Endometrial microvascular endothelial cells (primary cell): Measurements from ENCODE around the gene TIPARP. TPM values are rescaled to one million over a fixed set of nuclear protein-coding genes. Genes with fewer than 3 reads are reported as not detected.

ENCODE experiments used
- in situ Hi-C: cut with HindIII; loops from 2 replicates; pipeline ENCODE4 v1.10.0; 2017; ENCODE audit warnings: low sequenced_read_pairs, low pct_unique_long_range_greater_than_20kb; ENCODE audit errors: inconsistent ontology term
- total RNA-seq: library from RNA; depleted of rRNA; stranded (reverse); fragments of >200 nt; gene quantifications from one replicate; pipeline ENCODE4 v1.2.3, GENCODE V29; 2015; ENCODE audit errors: inconsistent ontology term

TIPARP gene
- total RNA-seq, 1 donor from 2014 or later = 80.0 TPM

GRCh38 chr3:156673732-156674045 is 701 bp upstream of the TIPARP start:
- in situ Hi-C loops = no loop called here

GRCh38 chr3:156674911-156675829 is 780 bp downstream of the TIPARP start:
- in situ Hi-C loops = no loop called here

- in situ Hi-C loops = no loop called here
Observed at GRCh38 chr3:156675830-156676767, 1.7 kb downstream of the TIPARP start.

- in situ Hi-C loops = no loop called here
Observed at GRCh38 chr3:156676768-156677479, 2.5 kb downstream of the TIPARP start.

- in situ Hi-C loops = no loop called here
Observed at GRCh38 chr3:156677536-156677935, 3.1 kb downstream of the TIPARP start.

GRCh38 chr3:156678197-156678596 is 3.8 kb downstream of the TIPARP start:
- in situ Hi-C loops = no loop called here

GRCh38 chr3:156680243-156680914 is 6.0 kb downstream of the TIPARP start:
- in situ Hi-C loops = no loop called here

GRCh38 chr3:156681002-156681401 is 6.6 kb downstream of the TIPARP start:
- in situ Hi-C loops = no loop called here

GRCh38 chr3:156682501-156682900 is 8.1 kb downstream of the TIPARP start:
- in situ Hi-C loops = no loop called here

GRCh38 chr3:156682963-156683362 is 8.6 kb downstream of the TIPARP start:
- in situ Hi-C loops = no loop called here

- in situ Hi-C loops = no loop called here
Observed at GRCh38 chr3:156685198-156685597, 10.8 kb downstream of the TIPARP start.

- in situ Hi-C loops = no loop called here
Observed at GRCh38 chr3:156685752-156686151, 11.4 kb downstream of the TIPARP start.

- in situ Hi-C loops = no loop called here
Observed at GRCh38 chr3:156687023-156687422, 12.6 kb downstream of the TIPARP start.

GRCh38 chr3:156688632-156689452 is 14.5 kb downstream of the TIPARP start:
- in situ Hi-C loops = no loop called here

GRCh38 chr3:156689608-156690007 is 15.2 kb downstream of the TIPARP start:
- in situ Hi-C loops = no loop called here

GRCh38 chr3:156691920-156692319 is 17.5 kb downstream of the TIPARP start:
- in situ Hi-C loops = no loop called here

GRCh38 chr3:156693166-156693565 is 18.8 kb downstream of the TIPARP start:
- in situ Hi-C loops = no loop called here

GRCh38 chr3:156694536-156694935 is 20.1 kb downstream of the TIPARP start:
- in situ Hi-C loops = no loop called here
